HuH-7.5 (cell line): Measurements from ENCODE around the gene ZNF784.

Source experiments
- DNase-seq: peaks from one replicate; pipeline ENCODE4 v3.0.0; 2011; ENCODE audit warnings: low spot score

The ZNF784 gene, protein sequence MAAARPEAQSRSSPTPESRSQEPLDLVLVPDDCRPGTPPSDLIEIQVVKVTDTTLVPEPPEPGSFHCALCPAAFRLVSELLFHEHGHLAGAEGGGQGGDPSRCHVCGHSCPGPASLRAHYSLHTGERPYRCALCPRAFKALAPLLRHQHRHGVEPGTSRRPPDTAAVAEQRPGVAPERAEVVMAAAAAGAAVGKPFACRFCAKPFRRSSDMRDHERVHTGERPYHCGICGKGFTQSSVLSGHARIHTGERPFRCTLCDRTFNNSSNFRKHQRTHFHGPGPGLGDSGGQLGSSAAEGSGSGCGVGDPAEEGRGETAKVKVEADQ

DNA sequence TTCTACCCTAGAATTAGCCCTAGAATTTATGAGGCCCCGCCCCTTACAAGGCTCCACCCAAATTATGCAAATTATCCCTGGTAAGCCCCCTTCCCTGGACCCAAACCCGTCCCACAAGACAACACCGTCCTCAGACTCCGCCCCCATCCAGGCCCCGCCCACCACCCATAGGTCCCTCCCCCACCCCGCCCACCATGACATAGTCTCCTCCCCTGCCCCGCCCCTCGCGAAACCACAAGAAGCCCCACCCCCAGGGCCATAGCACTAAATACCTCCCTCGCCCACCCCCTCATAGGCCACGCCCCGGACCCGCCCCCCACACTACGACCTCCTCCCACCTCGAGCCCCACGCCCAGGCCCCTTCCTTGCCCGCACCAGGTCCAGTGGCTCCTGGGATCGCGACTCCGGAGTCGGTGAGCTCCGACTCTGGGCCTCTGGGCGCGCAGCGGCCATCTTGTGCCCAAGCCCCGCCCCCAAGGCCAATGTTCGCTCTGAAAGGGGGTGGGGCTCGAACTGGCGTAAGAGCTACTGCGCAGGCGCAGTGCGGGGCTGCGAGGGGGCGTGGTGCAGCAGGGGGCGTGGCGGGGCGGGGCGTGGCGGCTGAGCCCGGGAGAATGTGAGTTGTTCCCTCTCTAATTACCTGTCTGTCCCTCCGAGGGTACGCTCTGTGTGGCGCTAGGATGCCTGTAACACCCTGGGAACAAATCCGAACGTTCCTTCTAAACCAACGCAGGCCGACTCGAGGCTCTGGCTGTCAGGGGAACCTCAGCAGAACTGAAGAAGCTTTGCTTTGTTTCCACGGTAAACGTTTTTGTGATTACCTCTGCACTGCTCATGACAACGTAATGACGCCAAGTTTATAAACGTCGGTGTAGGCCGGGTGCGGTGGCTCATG is at the start of gene ZNF784:
TSS of gene ZNF784 (minus strand) at position 458 of the 895 bp plus-strand sequence. CDS start at position 453, 5 bp downstream.
- peak; percentile 94 for DNase-seq

DNA sequence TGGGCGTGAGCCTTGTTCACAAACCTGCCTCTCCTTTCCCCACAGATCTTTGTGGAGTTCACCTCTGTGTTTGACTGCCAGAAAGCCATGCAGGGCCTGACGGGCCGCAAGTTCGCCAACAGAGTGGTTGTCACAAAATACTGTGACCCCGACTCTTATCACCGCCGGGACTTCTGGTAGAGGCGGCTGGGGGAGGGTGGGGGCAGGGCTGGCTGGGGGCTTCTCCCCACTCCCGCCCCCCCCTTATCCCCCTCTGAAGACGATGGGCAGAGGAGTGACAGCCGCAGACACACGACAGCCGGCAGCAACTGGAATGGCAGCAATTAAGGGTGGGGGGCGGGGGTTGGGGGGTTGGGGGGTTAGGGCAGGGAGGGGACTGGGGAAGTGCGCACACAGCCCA is 49.5 kb upstream of the ZNF784 start:
- DNase-seq: no peak

DNA sequence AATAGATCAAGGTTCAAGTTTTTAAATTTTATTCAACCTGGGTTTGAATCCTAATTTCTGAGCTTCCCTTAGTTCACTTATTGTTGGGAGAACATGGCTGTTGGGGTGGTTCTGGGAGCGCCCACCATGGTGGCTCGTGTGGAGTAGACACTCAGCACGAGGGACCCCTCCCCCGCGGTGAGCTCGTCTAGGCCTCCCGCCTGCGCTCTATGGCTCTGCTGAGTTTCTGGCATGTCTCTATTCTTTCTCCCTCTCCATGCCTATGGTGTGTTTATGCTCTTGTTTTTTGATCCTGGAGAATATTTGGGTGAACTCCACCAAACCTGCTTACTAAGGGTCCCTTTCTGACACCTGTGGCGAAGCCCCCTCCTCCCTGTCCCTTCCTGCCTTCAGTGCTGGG is 49.1 kb upstream of the ZNF784 start:
- no peak for DNase-seq

DNA sequence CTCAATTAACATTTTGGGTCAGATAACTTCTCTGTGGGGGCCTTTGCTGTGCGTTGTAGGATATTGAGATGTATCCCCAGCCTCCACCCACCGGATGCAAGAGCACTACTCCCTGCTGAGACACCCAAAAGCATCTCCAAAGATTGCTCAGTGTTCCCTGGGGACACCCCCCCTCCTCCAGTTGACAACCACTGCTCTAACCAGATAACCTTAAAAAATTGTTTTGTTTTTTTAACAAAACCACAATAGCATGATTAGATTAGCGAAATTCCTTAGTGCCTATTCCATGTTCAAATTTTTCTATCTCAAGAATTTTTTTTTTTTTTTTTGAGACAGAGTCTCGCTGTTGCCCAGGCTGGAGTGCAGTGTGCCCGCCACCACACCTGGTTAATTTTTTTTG is 48.1 kb upstream of the ZNF784 start:
- DNase-seq: no peak

DNA sequence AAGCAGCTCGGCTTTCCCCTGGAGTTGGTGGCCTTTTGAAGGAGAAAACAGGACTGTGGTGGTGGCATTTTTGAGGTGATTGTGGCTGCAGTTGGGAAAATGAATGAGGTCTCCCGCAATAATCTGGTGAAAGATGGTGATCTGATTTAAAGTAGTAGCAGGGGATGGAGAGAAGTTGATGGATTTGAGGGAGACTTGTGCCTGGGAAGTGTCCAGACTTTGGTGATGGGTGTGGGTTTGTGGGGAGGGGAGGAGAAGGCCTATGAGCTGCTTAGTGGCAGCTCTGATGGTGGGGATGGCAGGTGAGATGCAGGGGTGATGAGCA is 46.6 kb upstream of the ZNF784 start:
- no peak for DNase-seq

DNA sequence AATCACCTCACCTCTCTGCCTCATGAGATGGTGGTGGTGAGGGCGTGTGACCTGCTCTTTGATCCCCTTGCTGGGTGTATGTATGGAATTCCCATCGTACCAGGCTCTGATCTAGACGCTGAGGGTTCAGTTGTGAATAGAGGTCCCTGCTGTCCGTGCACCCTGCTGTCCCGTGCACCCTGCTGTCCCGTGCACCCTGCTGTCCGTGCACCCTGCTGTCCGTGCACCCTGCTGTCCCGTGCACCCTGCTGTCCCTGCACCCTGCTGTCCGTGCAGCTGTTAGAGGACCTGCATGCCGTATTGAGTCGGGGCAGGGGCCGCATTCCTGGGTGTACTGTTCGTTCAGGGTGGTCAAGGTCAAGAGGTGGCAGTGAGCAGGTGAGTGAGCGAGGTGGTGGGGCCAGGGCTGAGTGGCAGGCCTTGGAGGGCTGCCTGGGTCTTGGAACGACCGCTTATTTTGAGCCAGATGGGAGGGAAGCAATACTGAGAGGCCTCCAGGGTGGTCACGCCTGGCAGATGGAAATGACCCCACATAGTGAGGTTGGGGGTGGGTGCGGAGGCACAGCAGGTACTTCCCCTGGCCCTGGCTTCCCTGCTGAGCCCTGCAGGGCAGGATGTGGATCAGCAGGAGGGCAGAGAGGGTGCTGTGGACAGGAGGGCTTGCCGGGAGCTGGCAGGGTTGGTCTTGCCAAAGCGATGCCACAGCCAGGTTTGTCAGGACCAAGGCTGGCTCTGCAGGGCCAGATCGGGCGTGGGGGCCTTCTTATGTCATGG is 46.1 kb upstream of the ZNF784 start:
- no peak for DNase-seq

DNA sequence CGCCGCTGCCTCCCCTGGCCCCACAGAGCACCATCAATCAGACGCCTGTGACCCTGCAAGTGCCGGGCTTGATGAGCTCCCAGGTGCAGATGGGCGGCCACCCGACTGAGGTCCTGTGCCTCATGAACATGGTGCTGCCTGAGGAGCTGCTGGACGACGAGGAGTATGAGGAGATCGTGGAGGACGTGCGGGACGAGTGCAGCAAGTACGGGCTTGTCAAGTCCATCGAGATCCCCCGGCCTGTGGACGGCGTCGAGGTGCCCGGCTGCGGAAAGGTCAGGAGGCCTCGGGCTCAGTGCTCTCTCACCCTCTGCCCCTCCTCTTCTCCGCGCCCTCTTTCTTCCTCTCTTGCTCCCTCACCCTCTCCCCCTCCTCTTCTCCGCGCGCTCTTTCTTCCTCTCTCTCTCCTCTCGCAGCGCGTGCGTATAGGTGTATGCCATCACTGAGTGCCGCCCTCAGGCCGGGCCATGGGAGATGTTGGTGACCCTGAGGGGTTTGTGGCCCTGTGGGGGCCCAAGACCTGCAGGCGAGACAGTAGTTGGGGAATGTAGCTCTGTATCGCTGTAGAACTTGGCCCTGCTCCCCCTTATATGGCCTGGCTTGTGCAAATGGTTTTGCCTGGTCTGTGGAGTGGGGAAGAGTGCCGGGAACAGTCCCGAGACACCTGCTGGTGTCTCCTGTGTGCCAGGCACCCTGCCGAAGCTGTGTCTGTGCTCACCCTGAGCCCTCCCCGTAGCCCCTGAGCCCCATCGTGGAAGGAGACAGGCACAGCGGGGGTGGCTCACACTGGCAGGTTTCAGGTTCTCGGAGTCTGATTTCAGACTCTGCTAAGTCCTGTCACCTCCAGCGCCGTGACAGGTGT is 45.3 kb upstream of the ZNF784 start:
- no peak for DNase-seq

DNA sequence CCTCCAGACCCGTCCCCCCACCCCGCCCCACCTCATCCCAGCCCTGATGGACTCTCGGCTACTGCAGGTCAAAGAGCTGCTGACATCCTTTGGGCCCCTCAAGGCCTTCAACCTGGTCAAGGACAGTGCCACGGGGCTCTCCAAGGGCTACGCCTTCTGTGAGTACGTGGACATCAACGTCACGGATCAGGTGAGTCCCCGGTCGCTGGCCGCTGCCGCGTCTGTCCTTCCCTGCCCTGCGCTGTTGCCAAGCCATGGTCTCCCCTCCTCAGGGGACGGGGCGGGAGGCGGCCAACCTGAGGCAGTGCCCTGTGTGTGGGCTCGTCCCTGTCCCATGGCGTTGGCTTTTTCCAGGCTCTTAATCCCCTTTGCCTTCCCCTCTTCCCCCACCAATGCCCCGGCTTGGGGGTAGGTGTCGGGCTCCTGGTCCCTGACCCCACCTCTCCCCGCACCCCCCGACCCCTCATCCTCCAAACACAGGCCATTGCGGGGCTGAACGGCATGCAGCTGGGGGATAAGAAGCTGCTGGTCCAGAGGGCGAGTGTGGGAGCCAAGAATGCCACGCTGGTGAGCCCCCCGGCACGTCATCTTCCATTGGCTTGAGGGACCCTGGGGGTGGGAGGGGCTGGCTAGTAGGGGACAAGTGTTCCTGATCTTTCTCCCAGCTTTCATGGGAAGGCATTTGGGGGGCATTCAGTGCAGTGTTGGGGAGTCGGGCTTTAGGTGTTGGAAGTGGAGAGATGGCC is 44.4 kb upstream of the ZNF784 start:
- DNase-seq: no peak

DNA sequence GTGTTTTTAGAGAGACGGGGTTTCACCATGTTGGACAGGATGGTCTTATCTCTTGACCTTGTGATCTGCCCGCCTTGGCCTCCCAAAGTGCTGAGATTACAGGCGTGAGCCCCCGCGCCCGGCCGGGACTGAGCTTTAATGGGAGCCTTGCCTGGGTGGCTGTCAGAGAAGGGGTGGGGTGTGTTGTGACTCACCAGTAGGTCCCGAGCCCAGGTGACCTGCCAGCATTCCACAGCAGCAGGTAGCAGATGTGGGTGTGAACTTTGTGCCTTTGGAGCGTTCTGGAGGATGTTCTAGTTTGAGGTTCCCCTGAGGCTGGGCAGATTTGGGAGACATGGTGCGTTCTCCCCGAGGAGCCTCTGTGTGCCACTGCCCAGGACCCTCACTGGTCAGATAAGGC is 43.6 kb upstream of the ZNF784 start:
- DNase-seq: no peak

DNA sequence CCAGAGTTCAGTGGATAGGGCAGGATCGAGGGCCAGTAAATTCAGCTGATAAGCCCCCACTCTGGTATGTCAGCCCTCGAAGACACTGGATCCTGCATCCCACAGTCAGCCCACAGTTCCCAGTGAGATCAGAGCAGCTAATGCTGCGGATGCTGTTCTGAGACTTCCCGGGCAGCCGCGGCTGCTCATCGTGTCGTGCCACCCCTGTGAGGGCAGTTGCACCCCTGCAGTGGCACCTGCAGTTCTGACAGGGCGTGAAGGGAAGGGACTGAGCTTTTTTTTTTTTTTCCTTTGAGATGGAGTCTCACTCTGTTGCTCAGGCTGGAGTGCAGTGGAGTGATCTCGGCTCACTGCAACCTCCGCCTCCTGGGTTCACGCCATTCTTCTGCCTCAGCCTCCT is 43.1 kb upstream of the ZNF784 start:
- DNase-seq: no peak

DNA sequence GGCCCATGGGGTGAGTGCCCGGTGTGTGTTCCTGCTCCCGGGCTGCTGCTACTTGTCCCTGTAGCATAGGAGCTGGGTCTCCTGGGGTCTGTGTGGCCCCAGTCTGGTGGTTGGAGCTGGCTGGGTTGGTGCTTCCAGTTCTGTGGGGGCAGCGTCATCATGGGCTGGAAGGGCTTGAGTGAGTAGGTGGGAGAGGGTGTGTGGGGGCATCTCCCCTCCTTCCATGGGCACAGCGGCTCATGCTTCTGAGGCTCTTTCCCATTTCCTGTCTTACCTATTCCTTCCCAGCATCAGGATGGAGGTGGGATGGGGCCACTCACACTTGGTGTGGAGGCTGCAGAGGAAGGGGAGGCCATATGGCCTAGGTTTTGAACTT is 42.6 kb upstream of the ZNF784 start:
- no peak for DNase-seq

DNA sequence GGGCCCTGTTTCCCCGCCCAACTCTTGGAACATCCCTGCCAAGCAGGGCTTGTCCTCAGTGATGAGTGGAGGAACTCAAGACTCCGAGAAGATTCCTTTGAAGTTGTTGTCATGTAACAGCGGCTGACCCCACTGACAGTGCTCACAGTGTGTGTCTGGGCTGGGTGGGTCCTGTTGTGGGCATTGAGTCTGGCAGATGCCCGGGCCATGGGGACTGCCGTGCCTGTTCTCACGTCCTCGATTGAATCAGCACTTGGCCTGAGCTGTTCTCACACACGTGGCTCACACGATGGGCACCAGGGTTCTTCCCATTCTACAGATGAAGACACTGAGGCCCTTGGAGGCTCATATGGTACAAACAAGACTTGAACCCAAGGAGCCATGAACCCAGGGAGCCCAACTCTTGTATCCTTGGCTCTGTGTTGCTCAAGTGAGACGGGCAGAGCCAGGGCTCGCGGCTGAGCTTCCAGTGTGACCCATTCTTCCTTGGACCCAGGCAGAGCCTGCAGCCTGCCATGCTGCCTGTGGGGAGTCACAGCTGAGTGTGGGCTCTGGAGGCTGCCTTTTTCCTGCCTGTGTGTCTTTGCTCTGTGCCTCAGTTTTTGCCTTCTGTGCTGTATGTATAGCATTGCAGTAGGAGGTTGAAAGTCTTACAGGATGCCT is 42.1 kb upstream of the ZNF784 start:
- no peak for DNase-seq

DNA sequence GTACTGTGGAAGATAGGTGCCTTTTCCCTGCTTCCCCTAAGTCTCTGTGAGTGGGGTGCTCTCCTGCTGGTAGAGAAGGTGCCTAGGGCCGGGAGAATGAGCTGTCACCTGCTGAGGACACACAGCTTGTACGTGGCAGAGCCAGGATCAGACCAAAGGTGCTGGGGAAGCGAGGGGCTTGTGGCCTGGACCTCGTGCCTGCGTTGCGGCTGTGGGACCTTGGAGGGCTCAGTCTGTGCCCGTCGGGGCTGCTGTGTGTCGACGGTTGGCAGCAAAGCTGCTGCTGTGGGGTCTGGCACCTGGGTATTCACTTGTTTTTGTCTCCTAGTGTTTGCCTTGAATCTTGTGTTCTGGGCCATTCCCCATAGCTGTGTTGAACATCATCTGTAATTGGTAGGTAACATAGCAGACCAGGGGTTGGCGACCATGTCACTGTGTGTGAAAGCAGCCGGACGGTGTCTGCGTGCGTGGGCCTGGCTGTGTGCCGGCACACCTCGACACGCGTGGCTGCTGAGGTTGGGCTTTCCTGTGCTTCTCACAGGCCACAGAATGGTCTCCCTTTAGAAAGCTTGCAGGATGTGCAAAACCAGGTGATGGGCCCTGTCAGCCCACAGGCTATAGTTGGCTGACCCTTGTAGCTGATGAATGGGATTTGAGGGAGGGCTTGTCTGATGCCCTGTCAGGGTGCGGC is 39.6 kb upstream of the ZNF784 start:
- no peak for DNase-seq

DNA sequence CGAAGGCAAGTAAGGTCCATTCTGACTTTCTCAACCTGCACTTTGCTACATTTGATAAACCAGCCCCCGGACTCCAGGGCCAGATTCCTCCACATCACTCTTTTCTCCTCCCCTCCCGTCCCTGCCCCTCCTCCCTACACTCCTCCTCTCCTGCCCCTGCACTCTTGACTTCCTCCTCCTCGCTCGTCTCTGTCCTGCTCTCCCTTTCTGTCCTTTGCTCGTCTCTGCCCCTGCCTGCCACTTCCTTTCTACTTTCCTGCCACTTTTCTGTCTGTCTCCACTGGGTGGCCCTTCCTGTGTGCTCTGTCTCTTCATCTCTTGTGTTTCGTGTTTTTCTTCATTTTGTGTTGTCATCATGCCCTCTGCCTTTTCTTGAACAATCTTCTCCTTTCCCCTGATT is 37.5 kb upstream of the ZNF784 start:
- no peak for DNase-seq

DNA sequence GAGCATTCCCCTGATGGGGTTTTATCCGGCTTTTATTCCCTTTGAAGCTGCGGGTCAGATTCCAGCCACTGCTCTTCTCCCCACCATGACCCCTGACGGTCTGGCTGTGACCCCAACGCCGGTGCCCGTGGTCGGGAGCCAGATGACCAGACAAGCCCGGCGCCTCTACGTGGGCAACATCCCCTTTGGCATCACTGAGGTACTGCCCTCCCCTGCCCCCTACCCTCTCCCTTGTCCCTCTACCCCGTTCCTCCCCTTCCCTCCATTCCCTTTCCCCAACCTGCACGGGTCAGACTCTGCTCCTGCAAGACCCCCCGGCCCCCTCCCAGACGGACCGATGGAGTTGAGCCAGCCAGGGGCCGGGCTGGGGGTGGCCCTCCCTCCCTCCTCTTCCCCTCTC is 36.6 kb upstream of the ZNF784 start:
- no peak for DNase-seq

DNA sequence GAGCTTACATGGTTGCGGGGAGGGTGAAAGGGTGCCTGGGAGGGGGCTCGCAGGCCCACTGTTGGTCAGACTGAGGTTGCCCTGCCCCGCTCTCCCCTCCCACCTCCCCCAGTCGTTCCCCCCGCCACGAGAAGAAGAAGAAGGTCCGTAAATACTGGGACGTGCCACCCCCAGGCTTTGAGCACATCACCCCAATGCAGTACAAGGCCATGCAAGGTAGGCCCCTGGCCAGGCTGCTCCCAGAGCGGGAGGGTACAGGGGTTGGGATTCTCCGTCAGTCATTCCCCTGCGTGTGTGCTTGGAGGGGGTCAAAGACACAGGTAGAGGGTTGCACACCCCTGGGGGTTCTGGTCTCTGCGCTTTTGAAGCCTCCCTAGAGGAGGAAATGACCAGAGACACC is 36.0 kb upstream of the ZNF784 start:
- DNase-seq: no peak

DNA sequence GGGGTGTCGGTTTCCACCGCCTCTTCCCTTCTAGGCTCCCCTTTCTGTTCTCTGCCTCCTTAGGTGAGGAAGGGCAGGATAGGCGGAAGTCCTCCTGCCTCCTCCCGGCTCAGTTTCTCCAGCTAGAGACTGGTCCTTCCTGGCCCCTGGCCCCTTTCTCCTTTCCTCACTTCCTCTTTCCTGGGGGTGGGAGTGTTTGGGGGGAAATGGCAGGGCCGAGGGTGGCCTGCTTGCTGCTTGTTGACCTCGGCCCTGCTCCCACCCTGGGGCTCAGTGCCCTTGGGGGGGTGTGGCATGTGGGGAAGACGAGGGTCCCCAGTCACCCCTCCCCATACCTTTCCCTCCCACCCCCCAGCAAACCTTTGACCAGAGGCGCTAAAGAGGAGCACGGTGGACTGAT is 35.5 kb upstream of the ZNF784 start:
- no peak for DNase-seq

DNA sequence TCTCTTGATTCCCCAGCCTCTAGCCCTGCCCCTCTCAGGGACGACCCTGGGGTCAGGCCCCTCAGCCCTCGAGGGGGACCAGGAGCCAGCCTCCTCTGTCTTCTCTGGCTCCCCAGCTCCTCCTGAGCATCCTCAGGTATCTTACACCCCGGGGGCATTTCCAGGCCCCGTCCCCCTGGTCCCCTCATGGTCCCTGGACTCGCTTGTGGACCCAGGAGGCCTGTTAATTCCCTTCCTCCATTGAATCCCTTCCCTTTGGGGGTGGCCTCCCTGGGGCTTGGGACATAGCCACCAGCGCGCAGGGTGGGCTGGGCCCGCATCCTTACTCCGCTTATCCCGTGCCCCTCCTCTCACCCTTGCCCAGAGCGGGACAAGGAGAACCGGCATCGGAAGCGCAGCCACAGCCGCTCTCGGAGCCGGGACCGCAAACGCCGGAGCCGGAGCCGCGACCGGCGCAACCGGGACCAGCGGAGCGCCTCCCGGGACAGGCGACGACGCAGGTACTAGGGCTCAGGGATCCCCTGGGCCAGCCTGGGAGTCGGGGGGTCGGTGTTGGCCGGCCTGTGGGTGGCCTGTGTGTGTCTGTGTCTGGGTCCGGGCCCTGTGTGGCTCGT is 34.6 kb upstream of the ZNF784 start:
- no peak for DNase-seq

DNA sequence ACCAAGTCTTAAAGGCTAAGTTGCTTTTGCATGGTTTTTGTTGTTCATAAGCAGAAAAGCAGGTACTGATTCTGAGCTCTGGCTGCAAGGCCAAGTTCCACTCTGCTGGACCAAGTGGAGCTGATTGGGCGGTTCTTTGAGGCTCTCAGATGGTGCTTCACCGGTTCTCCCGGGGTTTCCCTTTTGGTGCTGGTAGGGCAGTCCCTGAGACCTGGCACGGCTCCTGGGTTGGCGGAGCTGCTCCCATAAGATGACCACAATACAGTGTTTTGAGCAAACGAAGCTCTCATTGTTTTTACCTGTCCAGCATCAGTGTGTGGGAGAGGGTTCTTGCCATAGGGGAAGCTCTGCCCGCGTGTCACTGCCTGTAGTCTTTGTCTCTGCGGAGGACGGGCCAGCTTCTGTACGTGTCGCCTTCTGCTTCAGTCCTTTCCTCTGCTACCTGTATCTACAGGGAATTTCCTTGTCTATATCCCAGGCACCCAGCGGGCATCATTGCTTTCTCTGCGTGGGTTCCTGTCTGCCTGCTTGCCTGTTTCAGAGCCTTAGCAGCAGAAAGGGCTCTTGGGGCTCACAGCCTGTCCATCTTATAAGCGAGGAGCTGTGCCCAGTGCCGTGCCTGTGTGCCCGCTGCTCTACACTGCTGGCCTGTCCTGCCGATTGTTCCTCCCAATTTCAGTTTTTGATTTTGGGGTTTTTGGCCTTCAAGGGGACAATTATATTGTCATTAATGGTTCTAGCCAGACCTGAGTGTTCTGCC is 32.8 kb upstream of the ZNF784 start:
- DNase-seq: no peak
